LHCN-M2 (cell line): Measurements from ENCODE around the gene MYCBP2. TPM values are rescaled to one million over a fixed set of nuclear protein-coding genes. Genes with fewer than 3 reads are reported as not detected.
"Not testable (repeated sequence)": the region's sequence is repeated elsewhere in the genome, so short reads cannot be mapped to it uniquely, and the experiment has no call there.

Source experiments
- DNase-seq: peaks from one replicate; pipeline ENCODE4 v3.0.0-alpha.2; 2012; ENCODE audit warnings: low read depth
- total RNA-seq: library from RNA; depleted of rRNA; stranded (reverse); fragments of >200 nt; gene quantifications from 2 replicates; pipeline ENCODE4 v1.2.3, GENCODE V29; 2014

MYCBP2 gene
- total RNA-seq, 1 experiment from 2014 or later, result 50.3 TPM

DNA sequence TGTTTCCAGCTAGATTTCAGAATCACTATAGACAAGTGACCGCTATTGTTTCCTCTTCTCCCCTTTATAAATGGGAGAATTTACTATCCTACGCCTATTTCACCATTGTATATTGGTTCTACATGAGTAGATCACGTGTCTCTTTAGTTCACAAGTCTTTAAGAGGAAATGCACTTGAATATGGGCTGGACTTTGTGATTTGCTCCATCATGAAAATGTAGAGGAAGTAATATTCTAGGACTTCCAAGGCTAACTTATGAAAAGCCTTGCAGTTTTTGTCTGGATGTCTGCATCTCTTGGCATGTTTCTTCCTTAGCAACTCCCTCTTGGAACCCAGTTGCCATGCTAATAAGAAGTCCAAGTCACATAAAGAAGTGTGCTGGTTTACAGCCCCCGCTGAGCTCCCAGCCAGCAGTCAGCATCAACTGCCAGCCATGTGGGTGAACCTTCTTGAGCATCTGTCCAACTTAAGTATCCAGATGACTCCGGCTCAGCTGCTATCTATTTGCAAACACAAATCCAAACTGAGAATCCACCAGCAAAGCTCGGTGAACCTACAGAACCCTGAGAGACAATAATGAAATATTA lies 295.1 kb downstream of the MYCBP2 start:
- DNase-seq, result no peak

DNA sequence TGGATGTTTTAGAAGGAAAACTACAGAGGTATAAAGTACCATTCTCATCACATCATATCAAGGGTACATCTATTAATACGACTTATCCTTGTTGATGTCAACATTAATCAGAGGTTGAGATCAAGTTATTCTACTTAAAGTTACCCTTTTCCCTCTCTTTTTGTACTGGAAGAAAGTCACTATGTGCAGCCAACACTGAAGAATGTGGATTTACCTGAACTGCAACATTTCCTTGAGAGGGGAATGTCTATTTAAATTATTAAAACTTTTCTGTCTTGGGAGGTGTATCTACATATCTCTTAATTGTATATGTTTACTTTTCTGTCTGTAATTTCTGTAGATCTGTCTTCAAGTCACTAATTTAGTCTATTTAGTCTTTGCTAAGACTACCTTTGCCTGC lies 297.5 kb downstream of the MYCBP2 start:
- no peak for DNase-seq

DNA sequence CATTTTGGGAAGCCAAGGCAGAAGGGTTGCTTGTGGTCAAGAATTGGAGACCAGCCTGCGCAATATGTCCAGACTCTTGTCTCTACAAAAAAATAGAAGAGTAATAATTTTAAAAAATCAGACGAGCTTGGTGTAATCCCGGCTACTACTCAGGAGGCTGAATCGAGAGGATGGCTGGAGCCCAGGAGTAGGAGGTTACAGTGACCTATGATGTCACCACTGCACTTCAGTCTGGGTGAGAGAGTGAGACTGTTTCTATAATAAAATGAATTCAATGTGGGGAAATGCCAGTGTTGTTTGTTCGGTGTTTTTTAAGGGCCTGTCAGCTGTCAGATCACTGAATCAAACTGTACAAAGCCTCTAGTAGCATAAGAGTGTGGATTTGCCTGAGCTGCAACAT lies 298.7 kb downstream of the MYCBP2 start:
- DNase-seq, result peak; percentile 39

DNA sequence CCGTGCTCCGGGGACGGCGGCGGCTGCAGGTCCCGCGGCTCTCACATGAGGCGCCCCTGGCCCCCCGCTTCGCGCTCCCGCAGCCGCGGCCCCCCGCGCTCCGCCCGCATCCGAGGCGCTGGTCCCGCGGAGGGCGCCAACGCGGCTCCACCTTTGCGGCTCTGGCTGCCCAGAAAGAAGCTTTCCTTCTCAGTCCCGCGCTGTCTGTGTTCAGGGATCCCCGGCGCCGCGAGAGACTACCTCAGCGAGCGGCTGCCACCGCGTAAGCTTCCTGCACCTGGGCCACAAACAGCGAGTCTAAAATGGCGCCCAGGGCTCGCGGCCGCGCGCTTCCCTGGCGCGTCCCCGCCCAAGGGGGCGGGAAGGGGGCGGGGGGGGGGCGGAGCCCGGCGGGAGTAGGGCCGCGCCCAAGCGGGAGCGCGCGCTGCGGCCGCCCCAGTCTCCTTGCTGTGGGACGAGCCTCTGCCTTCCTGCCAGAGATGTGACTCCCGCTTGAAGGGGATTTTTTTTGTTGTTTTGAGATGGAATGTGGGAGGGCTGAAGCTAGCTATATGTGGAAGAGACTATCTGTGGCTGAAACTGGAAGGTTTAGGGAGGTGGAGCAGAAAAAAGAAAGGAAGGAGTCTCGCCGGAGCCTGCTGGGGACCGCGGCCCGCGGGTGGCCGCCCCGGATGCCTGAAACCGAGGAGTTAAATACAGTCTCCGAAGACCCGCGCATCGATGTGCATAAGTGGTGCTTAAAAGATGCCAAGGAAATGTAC lies 299.9 kb downstream of the MYCBP2 start, which contains the start of gene FBXL3:
Gene FBXL3 (minus strand): TSS at position 299 of the 761 bp plus-strand sequence. CDS start 5,299 bp downstream, outside the sequence.
- peak; percentile 89 for DNase-seq

DNA sequence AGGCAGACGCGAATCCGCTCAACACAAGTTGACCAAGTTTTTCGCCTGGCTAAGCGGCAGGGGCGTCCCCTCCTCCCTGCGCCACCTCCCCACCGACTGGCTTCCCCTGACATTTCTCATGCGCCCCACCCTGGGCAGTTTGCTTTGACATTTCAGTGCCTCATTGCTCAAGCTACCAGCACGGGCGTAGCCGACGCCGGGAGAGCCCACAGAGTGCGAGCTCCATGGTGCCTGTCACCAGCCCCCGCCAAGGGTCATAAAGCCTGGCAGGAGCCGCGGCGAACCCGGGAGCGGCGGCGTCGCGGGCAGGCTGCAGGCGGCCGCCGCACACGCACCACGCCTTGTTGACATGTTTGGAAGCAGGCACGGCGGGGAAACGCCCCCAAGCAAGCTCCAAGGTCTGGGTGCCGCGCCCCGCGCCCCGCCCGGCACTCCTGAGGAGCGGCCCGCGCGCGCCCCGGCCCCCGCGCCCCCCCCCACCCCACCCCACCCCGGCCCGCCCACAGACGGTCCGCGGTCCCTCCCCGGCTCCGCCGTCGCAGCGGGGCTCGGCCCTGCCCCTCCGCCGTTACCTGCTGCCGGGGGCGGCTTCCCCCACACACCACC lies 300.5 kb downstream of the MYCBP2 start:
- peak; percentile 53 for DNase-seq

DNA sequence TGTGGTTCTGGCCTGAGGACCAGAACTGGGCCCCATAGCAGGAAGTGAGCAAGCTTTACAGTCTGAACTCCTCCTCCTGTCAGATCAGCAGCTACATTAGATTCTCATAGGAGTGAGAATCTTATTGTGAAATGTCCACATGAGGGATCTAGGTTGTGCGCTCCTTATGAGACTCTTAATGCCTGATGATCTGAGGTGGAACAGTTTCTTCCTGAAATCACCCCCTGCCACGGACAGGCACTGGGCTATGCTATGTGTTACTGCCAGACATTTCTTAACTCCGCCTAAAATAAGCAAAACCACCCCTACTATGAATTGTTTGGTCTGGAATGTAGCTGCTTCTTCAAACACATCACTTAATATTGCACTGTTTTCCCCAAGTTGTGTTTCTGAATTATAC lies 304.6 kb downstream of the MYCBP2 start:
- no peak for DNase-seq

DNA sequence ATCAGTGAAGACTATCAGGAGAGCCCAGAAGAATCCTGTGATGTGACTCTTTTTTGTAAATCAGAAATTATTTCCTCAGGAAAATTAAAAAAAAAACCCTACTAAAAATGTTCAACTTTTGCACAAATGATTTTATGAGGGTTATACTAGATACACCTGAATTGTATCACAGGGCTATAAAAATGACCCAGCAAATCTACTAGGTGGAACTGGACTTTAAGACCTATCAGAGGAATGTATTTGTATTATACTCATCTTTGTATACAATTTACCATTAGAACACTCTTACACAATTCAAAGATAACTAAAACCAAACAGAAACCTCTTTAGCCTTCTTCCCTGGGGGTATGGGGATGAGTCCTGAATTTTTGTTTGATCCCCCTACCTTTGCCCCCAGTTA lies 307.1 kb downstream of the MYCBP2 start:
- DNase-seq, result no peak

DNA sequence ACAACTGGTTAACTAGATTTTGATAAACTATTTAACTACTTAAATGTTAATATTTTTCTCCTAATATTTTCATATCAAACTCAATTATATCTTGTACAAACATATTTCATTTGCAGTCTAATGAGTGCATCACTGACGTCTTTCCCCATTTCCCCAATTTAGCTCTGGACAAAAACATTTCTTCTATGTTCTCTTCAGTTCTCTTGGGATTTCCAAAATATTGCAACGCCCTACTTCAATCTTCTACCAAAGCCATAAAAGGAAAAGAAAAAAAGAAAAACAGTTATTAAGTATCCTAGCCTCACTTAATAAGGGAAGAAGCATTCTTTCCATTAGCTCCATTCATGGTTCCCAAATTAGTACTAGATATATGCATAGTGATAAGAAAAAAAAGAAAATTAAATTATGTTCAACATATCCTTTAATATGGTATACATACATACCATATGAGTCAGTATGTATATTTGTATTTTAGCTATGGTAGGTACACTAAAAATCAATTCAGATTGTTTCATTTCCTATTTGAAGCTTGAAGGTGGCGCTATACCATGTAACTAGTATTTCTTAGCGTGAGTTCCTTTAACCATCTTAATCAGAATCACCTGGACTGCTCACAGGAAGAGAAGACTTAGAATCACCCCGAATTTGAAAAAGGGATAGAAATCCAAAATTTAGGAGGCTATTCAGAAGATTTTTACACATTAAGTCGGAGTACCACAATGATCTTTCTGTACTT lies 309.8 kb downstream of the MYCBP2 start:
- DNase-seq, result no peak

DNA sequence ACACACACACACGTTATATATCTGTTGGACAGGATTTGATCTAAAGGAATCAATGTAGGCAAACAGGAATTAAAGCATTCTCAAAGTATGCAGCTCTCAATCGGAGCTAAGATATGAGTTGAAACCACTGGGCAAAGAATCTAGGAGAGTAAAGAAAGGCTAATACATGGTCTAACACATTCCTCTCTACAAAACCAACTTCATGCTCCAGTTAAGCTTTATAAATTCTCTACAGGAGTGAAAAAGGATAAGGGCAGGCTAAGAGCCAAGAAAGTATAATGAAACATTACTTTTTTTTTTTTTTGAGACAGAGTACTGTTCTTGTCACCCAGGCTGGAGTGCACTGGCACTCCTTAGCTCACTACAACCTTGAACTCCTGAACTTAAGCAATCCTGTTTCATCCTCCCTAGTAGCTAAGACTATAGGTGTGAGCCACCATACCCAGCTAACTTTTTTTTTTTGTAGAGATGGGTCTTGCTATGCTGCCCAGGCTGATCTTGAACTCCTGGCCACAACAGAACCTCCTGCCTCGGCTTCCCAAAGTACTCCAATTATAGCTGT lies 310.6 kb downstream of the MYCBP2 start:
- no peak for DNase-seq

DNA sequence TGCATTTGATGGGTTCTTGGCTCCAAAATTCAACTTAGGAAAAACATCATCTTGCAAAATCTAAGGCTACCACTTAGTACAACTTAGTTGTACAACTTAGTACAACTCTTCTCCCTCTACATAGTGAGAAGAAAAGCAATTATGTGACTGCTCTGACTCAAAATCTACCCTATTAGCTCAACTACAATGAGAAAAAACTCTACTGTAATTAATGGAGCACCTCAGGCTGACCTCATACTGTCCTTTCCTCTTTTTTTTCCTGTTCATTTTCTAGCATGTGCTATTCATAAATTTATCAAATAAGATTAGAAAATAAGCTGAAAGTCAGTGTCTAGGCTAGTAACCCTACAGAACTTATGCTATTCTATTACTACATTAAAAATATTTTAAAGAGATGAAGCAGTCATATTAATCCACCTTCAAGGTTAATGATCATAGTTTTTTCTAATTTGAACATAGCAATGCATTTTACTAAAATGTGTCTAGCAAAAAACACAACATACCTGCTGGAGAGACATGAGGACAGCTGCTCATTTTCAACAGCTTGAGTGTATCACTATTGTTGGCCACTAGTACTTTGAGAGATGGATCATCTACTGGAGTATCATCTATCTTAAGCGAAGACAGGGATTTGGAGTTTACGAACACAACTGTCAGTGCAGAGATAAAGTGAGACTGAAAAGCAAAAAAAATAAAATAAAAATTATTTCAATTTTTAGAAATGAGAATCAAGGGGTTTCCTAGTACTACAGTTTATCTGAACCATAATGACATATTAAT lies 311.8 kb downstream of the MYCBP2 start:
- DNase-seq, result no peak

DNA sequence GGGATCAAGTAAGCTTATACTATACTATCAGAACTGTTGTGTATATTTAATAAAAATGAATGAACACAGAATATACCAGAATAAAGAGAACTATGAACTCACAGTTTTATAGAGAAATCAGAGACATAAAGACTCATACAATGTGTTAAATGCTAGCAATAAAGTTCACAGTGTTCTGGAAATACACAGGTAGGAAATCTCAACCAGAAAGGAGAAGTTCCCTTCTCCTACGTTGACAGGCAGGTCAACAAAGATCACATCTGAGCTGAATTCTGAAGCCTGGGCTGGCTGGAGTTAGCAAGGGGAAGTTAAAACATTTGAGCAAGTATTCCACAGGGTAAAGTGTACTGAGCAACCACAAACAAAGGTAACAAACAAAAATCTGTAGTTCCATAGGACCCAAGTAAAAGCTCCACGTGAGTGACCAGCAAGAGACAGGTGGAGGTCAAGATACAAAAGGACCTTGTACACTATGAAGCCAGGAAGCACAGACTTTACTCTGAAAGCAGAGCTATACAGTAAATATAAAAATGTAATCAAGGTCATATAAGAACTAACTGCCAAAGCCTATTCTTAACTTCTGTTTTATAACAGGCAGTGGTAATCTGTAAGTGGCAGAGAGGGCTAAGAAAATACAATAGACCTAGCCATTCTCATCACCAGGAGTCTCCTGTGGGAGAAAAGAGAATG lies 312.9 kb downstream of the MYCBP2 start:
- no peak for DNase-seq

DNA sequence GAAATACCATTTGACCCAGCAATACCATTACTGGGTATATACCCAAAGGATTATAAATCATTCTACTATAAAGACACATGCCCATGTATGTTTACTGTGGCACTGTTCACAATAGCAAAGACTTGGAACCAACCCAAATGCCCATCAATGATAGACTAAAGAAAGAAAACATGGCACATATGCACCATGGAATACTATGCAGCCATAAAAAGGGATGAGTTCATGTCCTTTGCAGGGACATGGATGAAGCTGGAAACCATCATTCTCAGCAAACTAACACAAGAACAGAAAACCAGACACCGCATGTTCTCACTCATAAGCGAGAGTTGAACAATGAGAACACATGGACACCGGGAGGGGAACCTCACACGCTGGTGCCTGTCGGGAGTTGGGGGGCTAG lies 317.2 kb downstream of the MYCBP2 start:
- not testable (repeated sequence) for DNase-seq

DNA sequence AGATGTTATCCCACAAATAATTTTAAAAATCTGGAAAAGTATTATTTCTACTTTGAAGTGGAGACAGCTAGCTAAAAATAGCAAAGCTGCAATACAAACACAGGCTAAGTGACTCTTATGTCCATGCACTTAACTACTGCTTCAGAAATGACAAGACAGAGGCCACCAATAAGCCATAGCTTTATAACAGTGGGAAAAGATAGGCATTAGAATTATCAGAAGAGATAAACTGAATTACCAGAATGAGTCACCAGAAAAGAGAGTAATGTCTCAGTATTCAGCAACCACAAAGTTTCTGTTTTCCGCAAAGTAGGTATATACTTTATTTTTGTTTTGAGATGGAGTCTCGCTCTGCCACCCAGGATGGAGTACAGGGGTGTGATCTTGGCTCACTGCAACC lies 317.9 kb downstream of the MYCBP2 start:
- DNase-seq, result no peak

DNA sequence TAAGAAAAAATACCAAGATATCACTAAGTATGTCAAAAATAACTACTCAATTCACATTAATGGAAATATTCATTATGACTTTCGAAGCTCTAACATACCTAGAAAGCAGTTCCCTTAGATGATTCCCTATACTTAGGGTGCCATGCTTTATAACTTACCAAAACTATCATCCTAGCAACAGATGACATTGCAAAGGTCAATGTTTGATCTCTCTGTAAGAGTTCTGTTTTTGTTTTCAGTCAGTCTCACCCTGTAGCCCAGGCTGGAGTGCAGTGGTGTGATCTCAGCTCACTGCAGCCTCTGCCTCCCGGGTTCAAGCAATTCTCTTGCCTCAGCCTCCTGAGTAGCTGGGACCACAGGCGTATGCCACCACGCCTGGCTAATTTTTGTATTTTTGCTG lies 318.6 kb downstream of the MYCBP2 start:
- not testable (repeated sequence) for DNase-seq

DNA sequence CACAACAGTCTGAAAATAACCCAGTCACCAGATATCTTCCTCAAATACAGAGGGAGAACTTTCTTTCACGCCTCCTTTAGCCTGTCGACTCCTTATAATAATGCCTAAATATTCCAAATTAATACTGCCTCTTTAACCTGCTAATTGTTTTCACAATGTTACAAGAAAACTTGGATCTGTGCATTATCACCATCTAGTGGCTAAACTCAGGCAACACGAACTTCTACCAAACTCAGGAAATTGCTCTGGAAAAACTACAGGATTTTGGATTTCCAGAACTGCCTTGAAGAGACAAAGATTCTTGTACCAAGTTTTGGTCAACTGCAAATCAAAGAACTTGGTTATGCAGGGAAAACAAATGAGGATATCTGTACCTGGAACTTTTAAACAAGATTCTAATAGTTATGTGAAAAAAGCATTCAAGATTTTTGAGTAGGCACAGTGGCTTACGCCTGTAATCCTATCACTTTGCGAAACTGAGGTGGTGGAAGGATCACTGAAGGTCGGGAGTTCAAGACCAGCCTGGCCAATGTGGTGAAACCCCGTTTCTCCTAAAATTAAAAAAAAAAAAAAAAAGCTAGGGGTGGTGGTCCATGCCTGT lies 324.2 kb downstream of the MYCBP2 start:
- peak; percentile 42 for DNase-seq

DNA sequence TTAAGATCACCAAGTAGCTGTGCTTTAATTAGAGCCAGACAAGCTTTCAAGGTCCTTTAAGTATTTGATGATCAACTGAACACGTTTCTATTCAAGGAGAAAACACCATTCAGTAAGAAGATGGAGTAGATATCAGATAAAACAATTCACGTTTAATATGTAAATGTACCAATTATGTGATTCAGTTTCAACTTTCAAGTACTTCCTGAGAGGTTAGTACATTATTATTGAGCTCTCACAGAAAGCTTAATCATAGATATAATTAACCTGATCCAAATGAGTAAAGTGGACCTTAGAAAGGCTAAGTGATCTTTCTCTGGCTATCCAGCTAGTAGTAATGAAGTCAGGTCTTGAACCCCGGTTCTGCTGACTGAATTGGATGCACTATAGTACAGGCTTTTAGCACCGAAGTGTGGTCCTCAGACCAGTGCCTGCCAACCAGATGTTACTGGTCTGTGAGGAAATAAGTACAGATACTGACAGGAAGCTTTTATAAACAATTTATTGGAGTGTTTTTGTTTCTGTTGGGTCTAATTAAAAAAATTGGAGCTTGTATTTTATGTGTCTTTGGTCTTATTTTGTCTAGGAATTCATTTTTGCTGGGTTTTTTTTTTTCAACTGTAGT lies 324.8 kb downstream of the MYCBP2 start:
- no peak for DNase-seq

DNA sequence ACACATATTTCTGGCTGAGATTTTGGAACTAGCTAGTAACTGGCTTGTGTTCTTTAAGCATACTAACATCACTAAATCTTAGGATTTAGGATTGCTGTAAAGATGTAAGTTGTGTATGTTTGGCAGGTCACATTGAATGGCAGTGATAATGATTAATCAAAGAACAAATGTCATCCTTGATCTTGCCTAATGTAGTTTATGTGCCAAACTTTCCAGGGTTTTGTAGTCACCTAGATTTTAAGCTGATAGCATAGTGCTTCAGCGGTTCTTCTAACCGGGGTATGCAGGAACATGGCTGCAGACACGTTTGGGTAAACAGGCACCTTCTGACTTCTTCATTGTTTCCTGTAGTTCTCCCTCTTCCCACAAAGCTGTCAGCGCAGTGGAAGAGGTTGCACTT lies 325.4 kb downstream of the MYCBP2 start:
- DNase-seq, result no peak

DNA sequence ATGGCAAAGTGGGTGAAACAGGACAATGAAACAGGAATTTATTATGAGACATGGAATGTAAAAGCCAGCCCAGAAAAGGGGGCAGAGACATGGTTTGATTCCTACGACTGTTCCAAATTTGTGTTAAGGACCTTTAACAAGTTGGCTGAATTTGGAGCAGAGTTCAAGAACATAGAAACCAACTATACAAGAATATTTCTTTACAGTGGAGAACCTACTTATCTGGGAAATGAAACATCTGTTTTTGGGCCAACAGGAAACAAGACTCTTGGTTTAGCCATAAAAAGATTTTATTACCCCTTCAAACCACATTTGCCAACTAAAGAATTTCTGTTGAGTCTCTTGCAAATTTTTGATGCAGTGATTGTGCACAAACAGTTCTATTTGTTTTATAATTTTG lies 326.4 kb downstream of the MYCBP2 start:
- DNase-seq, result peak; percentile 40
